ENCODE data around the gene MT3.

The MT3 gene

GRCh38 chr16:56625943-56626654, 36.8 kb downstream of the MT3 start:
- no peak overlapping the region for H3K27ac ChIP-seq
- no peak for TF ChIP-seq CTCF (conservative IDR thresholded peaks at IDR 0.05)
- no peak for TF ChIP-seq ZFX (IDR thresholded peaks at IDR 0.05)

GRCh38 chr16:56626685-56627084, 37.4 kb downstream of the MT3 start:
- TF ChIP-seq ZFX (IDR thresholded peaks at IDR 0.05) (no peak), CTCF (conservative IDR thresholded peaks at IDR 0.05) (no peak)
- no peak overlapping the region for H3K27ac ChIP-seq

GRCh38 chr16:56628486-56629350, 39.4 kb downstream of the MT3 start:
- no peak overlapping the region for H3K27ac ChIP-seq
- no peak for TF ChIP-seq CTCF (conservative IDR thresholded peaks at IDR 0.05)
- no peak for TF ChIP-seq ZFX (IDR thresholded peaks at IDR 0.05)

- no peak for TF ChIP-seq ZFX (IDR thresholded peaks at IDR 0.05)
- TF ChIP-seq CTCF (conservative IDR thresholded peaks at IDR 0.05), result no peak
These were observed 40.2 kb downstream of the MT3 start for GRCh38 chr16:56629531-56629930.

GRCh38 chr16:56630134-56630533, 40.8 kb downstream of the MT3 start:
- no peak overlapping the region for H3K27ac ChIP-seq
- no peak for TF ChIP-seq CTCF (conservative IDR thresholded peaks at IDR 0.05)

More at GRCh38 chr16:56629531-56629930, 40.2 kb downstream of the MT3 start:
- H3K27ac ChIP-seq, result no peak overlapping the region

GRCh38 chr16:56631197-56631596, 41.9 kb downstream of the MT3 start:
- TF ChIP-seq ZFX (IDR thresholded peaks at IDR 0.05), result no peak
- no peak for TF ChIP-seq CTCF (conservative IDR thresholded peaks at IDR 0.05)
- no peak overlapping the region for H3K27ac ChIP-seq

GRCh38 chr16:56631832-56632155, 42.5 kb downstream of the MT3 start:
- H3K27ac ChIP-seq, result no peak overlapping the region
- TF ChIP-seq CTCF (conservative IDR thresholded peaks at IDR 0.05), result no peak
- no peak for TF ChIP-seq ZFX (IDR thresholded peaks at IDR 0.05)

All from C4-2B (cell line).